HepG2 (cell line): ENCODE results near the gene RRM2. TPM values are rescaled to one million over a fixed set of nuclear protein-coding genes. Genes with fewer than 3 reads are reported as not detected.

Experiments used
- ADNP ChIP-seq: sonication (generic); formaldehyde crosslinking; IDR thresholded peaks from 2 replicates; pipeline ENCODE4 v1.4.0; 2020; ENCODE audit warnings: missing genetic modification reagents
- CREM ChIP-seq, 2 experiments: sonication (generic) in 1 of 2; formaldehyde crosslinking in 1 of 2; IDR thresholded peaks; 2 replicates each; pipeline versions ENCODE4 v1.4.0 to v1.6.1; 2016 to 2020; ENCODE audit warnings: antibody characterized with exemption in 1 of 2, mild to moderate bottlenecking in 1 of 2, missing genetic modification reagents in 1 of 2
- DRAP1 ChIP-seq: IDR thresholded peaks from 2 replicates; pipeline ENCODE4 v1.6.1; 2016; ENCODE audit warnings: missing genetic modification reagents, missing compliant biosample characterization
- ETV6 ChIP-seq: sonication (generic); formaldehyde crosslinking; conservative IDR thresholded peaks from 2 replicates; pipeline ENCODE4 v1.4.0; 2020; ENCODE audit warnings: missing genetic modification reagents
- FLYWCH1 ChIP-seq: sonication (generic); formaldehyde crosslinking; IDR thresholded peaks from 2 replicates; pipeline ENCODE4 v1.8.1; 2023; ENCODE audit warnings: mild to moderate bottlenecking, missing genetic modification reagents
- GABPA ChIP-seq, 2 experiments: IDR thresholded peaks; 2 replicates each; pipeline ENCODE4 v1.6.1; 2011 to 2016; ENCODE audit warnings: low read depth in 2 of 2, low read length in 1 of 2, missing biosample characterization in 1 of 2, missing genetic modification characterization in 1 of 2
- HOXD1 ChIP-seq: sonication (generic); formaldehyde crosslinking; IDR thresholded peaks from 2 replicates; pipeline ENCODE4 v1.5.0; 2020; ENCODE audit warnings: missing genetic modification reagents
- NFE2 ChIP-seq: sonication (generic); formaldehyde crosslinking; IDR thresholded peaks from 2 replicates; pipeline ENCODE4 v1.4.0; 2020; ENCODE audit warnings: missing genetic modification reagents
- NPAS2 ChIP-seq: sonication (generic); formaldehyde crosslinking; IDR thresholded peaks from 2 replicates; pipeline ENCODE4 v1.8.0; 2022; ENCODE audit warnings: mild to moderate bottlenecking, missing genetic modification reagents, borderline replicate concordance
- PPARG ChIP-seq: conservative IDR thresholded peaks from 2 replicates; pipeline ENCODE4 v1.6.1; 2016; ENCODE audit warnings: missing biosample characterization, missing genetic modification reagents
- RFX3 ChIP-seq: IDR thresholded peaks from 2 replicates; pipeline ENCODE4 v1.6.1; 2016; ENCODE audit warnings: missing biosample characterization, missing genetic modification reagents
- STAT6 ChIP-seq: sonication (generic); formaldehyde crosslinking; IDR thresholded peaks from 2 replicates; pipeline ENCODE4 v1.4.0; 2020; ENCODE audit warnings: missing genetic modification reagents, mild to moderate bottlenecking, borderline replicate concordance
- TEAD3 ChIP-seq: optimal IDR thresholded peaks from 2 replicates; pipeline ENCODE3; 2016; ENCODE audit warnings: borderline replicate concordance
- THAP7 ChIP-seq: sonication (generic); formaldehyde crosslinking; IDR thresholded peaks from 2 replicates; pipeline ENCODE4 v1.8.1; 2023; ENCODE audit warnings: mild to moderate bottlenecking, missing genetic modification reagents
- ZEB1 ChIP-seq: IDR thresholded peaks from 2 replicates; pipeline ENCODE4 v1.6.1; 2012; ENCODE audit warnings: mild to moderate bottlenecking, low read depth, inconsistent platforms; ENCODE audit not compliant: insufficient replicate concordance
- ZFP1 ChIP-seq: IDR thresholded peaks from 2 replicates; pipeline ENCODE4 v1.6.1; 2016
- ZNF17 ChIP-seq: sonication (generic); formaldehyde crosslinking; IDR thresholded peaks from 2 replicates; pipeline ENCODE4 v1.5.0; 2020; ENCODE audit warnings: mild to moderate bottlenecking, missing genetic modification reagents
- ZNF34 ChIP-seq: sonication (generic); formaldehyde crosslinking; IDR thresholded peaks from 2 replicates; pipeline ENCODE4 v1.4.0; 2020; ENCODE audit warnings: mild to moderate bottlenecking, missing genetic modification reagents, borderline replicate concordance
- ZNF597 ChIP-seq: sonication (generic); formaldehyde crosslinking; IDR thresholded peaks from 2 replicates; pipeline ENCODE4 v1.5.0; 2020; ENCODE audit warnings: missing genetic modification reagents
- ZNF788 ChIP-seq: sonication (generic); formaldehyde crosslinking; IDR thresholded peaks from 2 replicates; pipeline ENCODE4 v1.5.0; 2020; ENCODE audit warnings: mild to moderate bottlenecking, missing genetic modification reagents, borderline replicate concordance
- polyA plus RNA-seq, 8 experiments: library from polyadenylated mRNA; depleted of rRNA in 3 of 8; stranded (reverse) in 7 of 8; unstranded in 1 of 8; fragments of >200 nt; fragmentation: Illumina TruSeq in 4 of 8; extraction: Trizol in 4 of 8; gene quantifications; 2 replicates each; pipeline versions ENCODE4 v1.2.1 to v1.2.3, GENCODE V29; 2011 to 2016; ENCODE audit warnings: low read depth in 4 of 8, missing spikeins in 1 of 8, mixed read lengths in 1 of 8; ENCODE audit not compliant: insufficient read depth in 1 of 8
- total RNA-seq, 5 experiments: library from RNA; depleted of rRNA; stranded (reverse); fragments of >200 nt; fragmentation: Illumina TruSeq; extraction: Trizol; gene quantifications; 2 replicates each; pipeline ENCODE4 v1.2.3, GENCODE V29; 2016; ENCODE audit warnings: low read depth in 1 of 5
- TF ChIP-seq, protein P1 (sequence below): sonication (generic); formaldehyde crosslinking; IDR thresholded peaks from 2 replicates; pipeline ENCODE4 v1.5.0; 2020; ENCODE audit warnings: missing genetic modification reagents
- TF ChIP-seq, protein P2 (sequence below): sonication (generic); formaldehyde crosslinking; IDR thresholded peaks from 2 replicates; pipeline ENCODE4 v1.4.0; 2020; ENCODE audit warnings: missing genetic modification reagents
- TF ChIP-seq, protein P3 (sequence below): sonication (generic); formaldehyde crosslinking; IDR thresholded peaks from 2 replicates; pipeline ENCODE4 v1.5.0; 2020; ENCODE audit warnings: missing genetic modification reagents, mild to moderate bottlenecking, borderline replicate concordance
- TF ChIP-seq, protein P4 (sequence below): IDR thresholded peaks from 2 replicates; pipeline ENCODE4 v1.6.1; 2016; ENCODE audit warnings: low read depth, control low read depth

Gene RRM2
- total and polyA plus RNA-seq, 2 of the 13 experiments (the other 11 are each of a cell fraction or from before 2014, with no cell fraction given): 31.3 to 150 TPM

DNA sequence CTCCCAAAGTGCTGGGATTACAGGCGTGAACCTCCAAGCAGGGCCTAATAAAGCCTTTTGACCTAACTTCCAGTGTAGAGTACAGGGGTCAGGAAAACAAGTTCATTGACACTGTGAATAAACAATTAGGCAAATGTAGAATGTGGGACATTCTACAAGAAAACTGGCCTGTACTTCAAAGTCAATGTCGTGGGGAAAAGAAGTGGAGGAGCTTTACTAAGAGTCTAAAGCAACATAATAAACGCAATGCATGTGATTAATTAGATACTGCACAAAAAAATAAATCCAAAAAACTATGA lies 3.6 kb upstream of the RRM2 start (continued):
- TF ChIP-seq ZFP1 (CRISPR knock-in tag): no peak
- TF ChIP-seq THAP7 (CRISPR knock-in tag): no peak
- TF ChIP-seq, protein P1, sequence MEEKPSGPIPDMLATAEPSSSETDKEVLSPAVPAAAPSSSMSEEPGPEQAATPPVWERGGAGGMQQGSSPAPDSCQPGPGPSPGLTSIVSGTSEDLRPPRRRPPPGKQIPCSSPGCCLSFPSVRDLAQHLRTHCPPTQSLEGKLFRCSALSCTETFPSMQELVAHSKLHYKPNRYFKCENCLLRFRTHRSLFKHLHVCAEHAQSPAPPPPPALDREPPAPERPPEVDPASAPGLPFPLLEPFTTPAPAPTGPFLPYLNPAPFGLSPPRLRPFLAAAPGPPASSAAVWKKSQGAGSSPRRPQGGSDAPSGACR (CRISPR knock-in tag): no peak
- TF ChIP-seq, protein P2, sequence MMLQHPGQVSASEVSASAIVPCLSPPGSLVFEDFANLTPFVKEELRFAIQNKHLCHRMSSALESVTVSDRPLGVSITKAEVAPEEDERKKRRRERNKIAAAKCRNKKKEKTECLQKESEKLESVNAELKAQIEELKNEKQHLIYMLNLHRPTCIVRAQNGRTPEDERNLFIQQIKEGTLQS (CRISPR knock-in tag): no peak
- no peak for TF ChIP-seq NPAS2 (CRISPR knock-in tag)
- TF ChIP-seq, protein P3, sequence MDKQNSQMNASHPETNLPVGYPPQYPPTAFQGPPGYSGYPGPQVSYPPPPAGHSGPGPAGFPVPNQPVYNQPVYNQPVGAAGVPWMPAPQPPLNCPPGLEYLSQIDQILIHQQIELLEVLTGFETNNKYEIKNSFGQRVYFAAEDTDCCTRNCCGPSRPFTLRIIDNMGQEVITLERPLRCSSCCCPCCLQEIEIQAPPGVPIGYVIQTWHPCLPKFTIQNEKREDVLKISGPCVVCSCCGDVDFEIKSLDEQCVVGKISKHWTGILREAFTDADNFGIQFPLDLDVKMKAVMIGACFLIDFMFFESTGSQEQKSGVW: no peak
- TF ChIP-seq ZEB1: no peak
- TF ChIP-seq CREM (IDR thresholded peaks at IDR 0.05): 0 out of 2 replicates have a peak, but pooled peaks have one; percentile 10
- TF ChIP-seq CREM (CRISPR knock-in tag; IDR thresholded peaks at IDR 0.05): no peak
- TF ChIP-seq ZNF17 (CRISPR knock-in tag): no peak
- TF ChIP-seq ZNF788 (CRISPR knock-in tag): no peak
- TF ChIP-seq ZNF597 (CRISPR knock-in tag): no peak
- TF ChIP-seq PPARG (CRISPR knock-in tag): no peak
- no peak for TF ChIP-seq GABPA (IDR thresholded peaks at IDR 0.05; ENCODE audit: low read depth, low read length)
- peak; percentile 24; the same call in 1 of the 2 replicates for TF ChIP-seq GABPA (CRISPR knock-in tag; IDR thresholded peaks at IDR 0.05; ENCODE audit: low read depth)
- TF ChIP-seq FLYWCH1 (CRISPR knock-in tag): no peak
- TF ChIP-seq NFE2 (CRISPR knock-in tag): no peak
- no peak for TF ChIP-seq RFX3 (CRISPR knock-in tag)
- no peak for TF ChIP-seq STAT6 (CRISPR knock-in tag)
- TF ChIP-seq HOXD1: no peak
- TF ChIP-seq ZNF34 (CRISPR knock-in tag): no peak
- no peak for TF ChIP-seq DRAP1 (CRISPR knock-in tag)
- TF ChIP-seq, protein P4, sequence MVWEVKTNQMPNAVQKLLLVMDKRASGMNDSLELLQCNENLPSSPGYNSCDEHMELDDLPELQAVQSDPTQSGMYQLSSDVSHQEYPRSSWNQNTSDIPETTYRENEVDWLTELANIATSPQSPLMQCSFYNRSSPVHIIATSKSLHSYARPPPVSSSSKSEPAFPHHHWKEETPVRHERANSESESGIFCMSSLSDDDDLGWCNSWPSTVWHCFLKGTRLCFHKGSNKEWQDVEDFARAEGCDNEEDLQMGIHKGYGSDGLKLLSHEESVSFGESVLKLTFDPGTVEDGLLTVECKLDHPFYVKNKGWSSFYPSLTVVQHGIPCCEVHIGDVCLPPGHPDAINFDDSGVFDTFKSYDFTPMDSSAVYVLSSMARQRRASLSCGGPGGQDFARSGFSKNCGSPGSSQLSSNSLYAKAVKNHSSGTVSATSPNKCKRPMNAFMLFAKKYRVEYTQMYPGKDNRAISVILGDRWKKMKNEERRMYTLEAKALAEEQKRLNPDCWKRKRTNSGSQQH (CRISPR knock-in tag): no peak
- TF ChIP-seq ADNP (CRISPR knock-in tag): no peak
- no peak for TF ChIP-seq ETV6 (CRISPR knock-in tag)
- TF ChIP-seq TEAD3: peak; percentile 21
